SK-N-SH (cell line): ENCODE data around the gene TSPAN4. TPM values are rescaled to one million over a fixed set of nuclear protein-coding genes. Genes with fewer than 3 reads are reported as not detected.

Experiments used
- CTCF ChIA-PET: fragments of 300-600, 350-600 bp; formaldehyde crosslinking; extraction: SDS; loops from one replicate; lab custom pipeline; 2021; lab: Yijun Ruan, JAX
- POLR2A ChIA-PET: fragments of 350-600 bp; sonication (Branson Sonifier 250); formaldehyde crosslinking; extraction: SDS; loops from one replicate; lab custom pipeline; 2020; ENCODE audit warnings: antibody characterized with exemption, inconsistent platforms; lab: Yijun Ruan, JAX
- DNase-seq: peaks from one replicate; pipeline ENCODE4 v3.0.0; 2012
- H2AFZ ChIP-seq: fragments of 200-600 bp; sonication (generic); 2 replicates; pipeline ENCODE4 v1.8.1; 2016; ENCODE audit warnings: antibody characterized with exemption, mild to moderate bottlenecking, low read depth
- H3F3A ChIP-seq: fragments of 200-600 bp; sonication (generic); replicated peaks from 2 replicates; pipeline ENCODE3; 2016; ENCODE audit warnings: antibody characterized with exemption, mild to moderate bottlenecking; ENCODE audit not compliant: insufficient read depth
- H3K27ac ChIP-seq, 2 experiments: fragments of 200-500 bp in 1 of 2; fragments of 200-600 bp in 1 of 2; sonication (Bioruptor generic) in 1 of 2; sonication (generic), shearing (Covaris generic) in 1 of 2; 2 replicates each; pipeline versions ENCODE4 v1.5.1 to v1.6.1; 2014 to 2016; ENCODE audit warnings: low read depth in 2 of 2, inconsistent platforms in 1 of 2, low read length in 1 of 2, mild to moderate bottlenecking in 1 of 2, mixed read lengths in 1 of 2
- H3K27me3 ChIP-seq: fragments of 200-600 bp; sonication (generic), shearing (Covaris generic); 2 replicates; pipeline ENCODE4 v1.6.1; 2016; ENCODE audit warnings: mixed run types; ENCODE audit not compliant: insufficient read depth
- H3K36me3 ChIP-seq, 2 experiments: fragments of 200-500 bp in 1 of 2; fragments of 200-600 bp in 1 of 2; sonication (Bioruptor generic) in 1 of 2; sonication (generic) in 1 of 2; replicated peaks in 1 of 2; 2 replicates each; pipeline versions ENCODE3 to v1.5.1; 2014 to 2016; ENCODE audit warnings: low read length in 1 of 2, mild to moderate bottlenecking in 1 of 2; ENCODE audit not compliant: insufficient read depth in 2 of 2, control insufficient read depth in 1 of 2
- H3K4me1 ChIP-seq, 2 experiments: fragments of 200-500 bp in 1 of 2; fragments of 200-600 bp in 1 of 2; sonication (Bioruptor generic) in 1 of 2; sonication (generic), shearing (Covaris generic) in 1 of 2; 2 replicates each; pipeline versions ENCODE4 v1.5.1 to v1.6.1; 2014 to 2016; ENCODE audit warnings: low read depth in 1 of 2, low read length in 1 of 2, mixed run types in 1 of 2; ENCODE audit not compliant: insufficient read depth in 2 of 2, control insufficient read depth in 1 of 2
- H3K4me2 ChIP-seq: fragments of 200-600 bp; sonication (generic), shearing (Covaris generic); 2 replicates; pipeline ENCODE4 v1.6.1; 2017; ENCODE audit warnings: mixed run types
- H3K4me3 ChIP-seq, 2 experiments: fragments of 200-500 bp in 1 of 2; fragments of 200-600 bp in 1 of 2; sonication (Bioruptor generic) in 1 of 2; sonication (generic), shearing (Covaris generic) in 1 of 2; 2 replicates each; pipeline versions ENCODE4 v1.5.1 to v1.8.1; 2014 to 2016; ENCODE audit warnings: low read depth in 2 of 2, inconsistent platforms in 1 of 2, low read length in 1 of 2, mild to moderate bottlenecking in 1 of 2, mixed read lengths in 1 of 2, moderate library complexity in 1 of 2
- H3K79me2 ChIP-seq: fragments of 200-600 bp; sonication (generic); 2 replicates; pipeline ENCODE4 v1.8.1; 2017; ENCODE audit warnings: mild to moderate bottlenecking; ENCODE audit not compliant: insufficient read depth
- H3K9ac ChIP-seq: fragments of 200-600 bp; sonication (generic); 2 replicates; pipeline ENCODE4 v1.6.1; 2017; ENCODE audit warnings: mixed run types
- H3K9me2 ChIP-seq: fragments of 200-600 bp; sonication (generic); 2 replicates; pipeline ENCODE4 v1.6.1; 2017; ENCODE audit warnings: mixed run types
- H3K9me3 ChIP-seq: fragments of 200-600 bp; sonication (generic); 2 replicates; pipeline ENCODE4 v1.6.1; 2017; ENCODE audit warnings: mixed run types, mild to moderate bottlenecking, moderate library complexity
- H4K20me1 ChIP-seq: fragments of 200-600 bp; sonication (generic); 2 replicates; pipeline ENCODE4 v1.6.1; 2017; ENCODE audit warnings: mild to moderate bottlenecking, mixed run types; ENCODE audit not compliant: insufficient read depth
- FOSL2 ChIP-seq: IDR thresholded peaks from 2 replicates; pipeline ENCODE4 v1.4.0; 2012; ENCODE audit warnings: low read depth, mild to moderate bottlenecking, moderate library complexity, borderline replicate concordance
- GATA2 ChIP-seq: sonication (generic); formaldehyde crosslinking; IDR thresholded peaks from 2 replicates; pipeline ENCODE4 v1.5.0; 2020; ENCODE audit warnings: mild to moderate bottlenecking, missing genetic modification reagents
- IRF3 ChIP-seq: fragments of 150-350 bp; IDR thresholded peaks from 2 replicates; pipeline ENCODE4 v1.6.1; 2016; ENCODE audit warnings: mild to moderate bottlenecking, low read depth, low read length
- MEF2A ChIP-seq: IDR thresholded peaks from 2 replicates; pipeline ENCODE4 v1.4.0; 2012; ENCODE audit warnings: low read depth, borderline replicate concordance
- NRF1 ChIP-seq: IDR thresholded peaks from 2 replicates; pipeline ENCODE4 v1.6.1; 2012; ENCODE audit warnings: low read depth, mild to moderate bottlenecking, low read length
- RAD21 ChIP-seq: IDR thresholded peaks from 2 replicates; pipeline ENCODE4 v1.6.1; 2012; ENCODE audit warnings: mild to moderate bottlenecking, low read length
- RFX5 ChIP-seq: IDR thresholded peaks from 2 replicates; pipeline ENCODE4 v1.6.1; 2012; ENCODE audit warnings: mild to moderate bottlenecking, improper control_type of control experiment, low read length
- RXRA ChIP-seq: IDR thresholded peaks from 2 replicates; pipeline ENCODE4 v1.4.0; 2012; ENCODE audit warnings: low read depth, mild to moderate bottlenecking, borderline replicate concordance
- SMC3 ChIP-seq: IDR thresholded peaks from 2 replicates; pipeline ENCODE4 v1.6.1; 2012; ENCODE audit warnings: low read depth, low read length, improper control_type of control experiment
- TCF12 ChIP-seq: IDR thresholded peaks from 2 replicates; pipeline ENCODE4 v1.4.0; 2012
- TEAD4 ChIP-seq: IDR thresholded peaks from 2 replicates; pipeline ENCODE4 v1.4.0; 2012; ENCODE audit warnings: mild to moderate bottlenecking, borderline replicate concordance; ENCODE audit not compliant: insufficient read depth
- USF1 ChIP-seq: IDR thresholded peaks from 2 replicates; pipeline ENCODE4 v1.4.0; 2012; ENCODE audit warnings: low read depth, borderline replicate concordance
- USF2 ChIP-seq: fragments of 150-350 bp; IDR thresholded peaks from 2 replicates; pipeline ENCODE4 v1.6.1; 2017; ENCODE audit warnings: antibody characterized with exemption, low read length, low read depth, borderline replicate concordance
- YY1 ChIP-seq: IDR thresholded peaks from 2 replicates; pipeline ENCODE4 v1.4.0; 2012; ENCODE audit warnings: low read depth, mild to moderate bottlenecking
- ZBTB33 ChIP-seq: IDR thresholded peaks from 2 replicates; pipeline ENCODE4 v1.4.0; 2012; ENCODE audit warnings: low read depth, borderline replicate concordance
- WGBS: methylation state at CpG from one replicate; pipeline ENCODE4 v1.1.6; 2017; ENCODE audit warnings: low lambda C conversion rate; 5-methylcytosine and 5-hydroxymethylcytosine counted together
- polyA plus RNA-seq, 3 experiments: library from polyadenylated mRNA; depleted of rRNA; stranded (reverse); fragments of >200 nt; gene quantifications; 2 replicates each; pipeline ENCODE4 v1.2.3, GENCODE V29; 2012

The TSPAN4 gene
- polyA plus RNA-seq, 1 of the 3 experiments (the other 2 are of a cell fraction) = 226 TPM

GRCh38 chr11:898540-899190, 56.0 kb downstream of the TSPAN4 start:
- Histone ChIP-seq H3K4me2 (no peak overlapping the region), H3K9me2 (no peaks in the 10 kb centered on the region), H3K79me2 (no peaks in the 10 kb centered on the region), H3F3A (no peaks in the 10 kb centered on the region), H4K20me1 (no peaks in the 10 kb centered on the region), H3K9me3 (no peaks in the 10 kb centered on the region), H3K4me3 (no peak overlapping the region), H3K9ac (no peak overlapping the region), H2AFZ (no peak overlapping the region), H3K4me1 (no peaks in the 10 kb centered on the region), H3K36me3 (peaks cover 0 to 51% of the 10 kb centered on the region in 2 experiments), H3K27me3 (no peaks in the 10 kb centered on the region), H3K27ac (no peak overlapping the region)
- 83% methylated on average over 9 of the region's 22 CpGs for WGBS
- POLR2A ChIA-PET = interaction anchor here (1.2 kb wide), 1 partner anchor 39 kb away, joined by 3 read pairs; no protein-coding TSS in a partner anchor
- TF ChIP-seq YY1 (no peak), USF1 (peak; percentile 24; the same call in 1 of the 2 replicates), RAD21 (peak; percentile 61)
- DNase-seq = peak; percentile 65
- CTCF ChIA-PET = interaction anchor here (0.7 to 2.6 kb wide), 14 partner anchors 12 to 304 kb away, joined by 3 to 21 read pairs (median 4); partner anchors contain the start of gene CHID1

- CTCF ChIA-PET = interaction anchor here (2.6 kb wide), 1 partner anchor 51 kb away, joined by 21 read pairs; no protein-coding TSS in a partner anchor
These were observed 57.1 kb downstream of the TSPAN4 start for GRCh38 chr11:899724-900123.

GRCh38 chr11:900545-900944, 57.9 kb downstream of the TSPAN4 start:
- no peaks in the 10 kb centered on the region for H3K27me3 ChIP-seq
- 86% methylated on average over 1 of the region's 7 CpGs for WGBS
- H3K4me2 ChIP-seq = no peak overlapping the region
- no peak for DNase-seq
- H4K20me1 ChIP-seq = no peaks in the 10 kb centered on the region
- H3K9me3 ChIP-seq = no peaks in the 10 kb centered on the region
- H3K9ac ChIP-seq = no peak overlapping the region
- no peak overlapping the region for H3K27ac ChIP-seq
- peaks cover 0 to 59% of the 10 kb centered on the region in 2 experiments for H3K36me3 ChIP-seq
- no peaks in the 10 kb centered on the region for H3F3A ChIP-seq
- H3K79me2 ChIP-seq = no peaks in the 10 kb centered on the region; the same call in 1 of the 2 replicates
- no peak overlapping the region for H3K4me3 ChIP-seq
- no peaks in the 10 kb centered on the region for H3K4me1 ChIP-seq
- H3K9me2 ChIP-seq = no peaks in the 10 kb centered on the region
- H2AFZ ChIP-seq = no peak overlapping the region
- POLR2A ChIA-PET = no interaction called here
- CTCF ChIA-PET = no interaction called here
- TF ChIP-seq ZBTB33 (no peak), NRF1 (no peak), USF2 (no peak), MEF2A (no peak), RAD21 (no peak), GATA2 (CRISPR knock-in tag) (no peak), FOSL2 (no peak), TEAD4 (no peak), TCF12 (no peak), YY1 (no peak), IRF3 (no peak), SMC3 (no peak), RFX5 (no peak), RXRA (no peak)

More at GRCh38 chr11:899724-900123, 57.1 kb downstream of the TSPAN4 start:
- H3K4me3 ChIP-seq = no peak overlapping the region
- DNase-seq = no peak
- POLR2A ChIA-PET = no interaction called here
- H3K9me2 ChIP-seq = no peaks in the 10 kb centered on the region
- peaks cover 0 to 61% of the 10 kb centered on the region in 2 experiments for H3K36me3 ChIP-seq
- no peak for TF ChIP-seq TCF12
- no peak for TF ChIP-seq RAD21
- TF ChIP-seq MEF2A = no peak
- TF ChIP-seq, all 33 proteins: peak for 0
- no peaks in the 10 kb centered on the region for H3K79me2 ChIP-seq
- H3K9me3 ChIP-seq = no peaks in the 10 kb centered on the region
- no peaks in the 10 kb centered on the region for H3F3A ChIP-seq
- no peaks in the 10 kb centered on the region for H3K4me1 ChIP-seq
- H2AFZ ChIP-seq = no peak overlapping the region
- no peak overlapping the region for H3K4me2 ChIP-seq
- no peaks in the 10 kb centered on the region for H3K27me3 ChIP-seq
- no peak overlapping the region for H3K27ac ChIP-seq
- 92% methylated on average over 5 of the region's 11 CpGs for WGBS
- H4K20me1 ChIP-seq = no peaks in the 10 kb centered on the region
- H3K9ac ChIP-seq = no peak overlapping the region
